Ovary (tissue), 3 donors: Measurements from ENCODE around the gene DUOX1.

Experiments used
- EP300 ChIP-seq: sonication (generic); formaldehyde crosslinking; IDR thresholded peaks from one replicate; pipeline ENCODE4 v1.6.1; 2017; ENCODE audit warnings: antibody characterized with exemption
- POLR2A ChIP-seq: fragments of 450-650 bp; IDR thresholded peaks from one replicate; pipeline ENCODE4 v1.6.1; 2017; ENCODE audit warnings: antibody characterized with exemption, mild to moderate bottlenecking, moderate library complexity
- TF ChIP-seq, protein P1 (sequence below), 3 donors: fragments of 450-650 bp in 2 of 3; fragments of 200-600 bp in 1 of 3; IDR thresholded peaks; one replicate each; pipeline versions ENCODE4 v1.5.1 to v1.8.0; 2016 to 2022; ENCODE audit warnings: antibody characterized with exemption in 3 of 3, mild to moderate bottlenecking in 1 of 3
- donor health status: DM: no; HTN: no; CAD: no.

DNA sequence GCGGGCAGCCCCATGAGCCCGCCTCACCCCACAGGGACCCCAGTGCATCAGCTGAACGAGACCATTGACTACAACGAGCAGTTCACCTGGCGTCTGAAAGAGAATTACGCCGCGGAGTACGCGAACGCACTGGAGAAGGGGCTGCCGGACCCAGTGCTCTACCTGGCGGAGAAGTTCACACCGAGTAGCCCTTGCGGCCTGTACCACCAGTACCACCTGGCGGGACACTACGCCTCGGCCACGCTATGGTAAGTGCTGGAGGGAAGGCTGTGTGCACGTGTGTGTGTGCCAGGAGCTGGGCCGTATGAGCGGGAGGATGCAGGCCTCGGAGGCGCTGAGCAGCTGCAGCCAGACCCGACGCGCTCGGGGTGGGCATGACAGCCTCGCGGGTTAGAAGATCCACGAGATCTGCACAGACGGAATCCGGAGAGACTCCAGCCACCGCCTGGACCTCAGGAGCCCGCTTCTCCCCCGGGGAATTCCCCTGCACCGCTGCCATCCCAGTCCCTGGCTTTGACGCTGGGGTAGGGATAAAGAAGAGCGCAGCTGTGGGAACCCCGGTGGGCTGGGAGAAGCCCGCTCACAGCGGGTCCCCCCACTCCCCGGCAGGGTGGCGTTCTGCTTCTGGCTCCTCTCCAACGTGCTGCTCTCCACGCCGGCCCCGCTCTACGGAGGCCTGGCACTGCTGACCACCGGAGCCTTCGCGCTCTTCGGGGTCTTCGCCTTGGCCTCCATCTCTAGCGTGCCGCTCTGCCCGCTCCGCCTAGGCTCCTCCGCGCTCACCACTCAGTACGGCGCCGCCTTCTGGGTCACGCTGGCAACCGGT, 13.1 kb upstream of the DUOX1 start:
- TF ChIP-seq, protein P1, sequence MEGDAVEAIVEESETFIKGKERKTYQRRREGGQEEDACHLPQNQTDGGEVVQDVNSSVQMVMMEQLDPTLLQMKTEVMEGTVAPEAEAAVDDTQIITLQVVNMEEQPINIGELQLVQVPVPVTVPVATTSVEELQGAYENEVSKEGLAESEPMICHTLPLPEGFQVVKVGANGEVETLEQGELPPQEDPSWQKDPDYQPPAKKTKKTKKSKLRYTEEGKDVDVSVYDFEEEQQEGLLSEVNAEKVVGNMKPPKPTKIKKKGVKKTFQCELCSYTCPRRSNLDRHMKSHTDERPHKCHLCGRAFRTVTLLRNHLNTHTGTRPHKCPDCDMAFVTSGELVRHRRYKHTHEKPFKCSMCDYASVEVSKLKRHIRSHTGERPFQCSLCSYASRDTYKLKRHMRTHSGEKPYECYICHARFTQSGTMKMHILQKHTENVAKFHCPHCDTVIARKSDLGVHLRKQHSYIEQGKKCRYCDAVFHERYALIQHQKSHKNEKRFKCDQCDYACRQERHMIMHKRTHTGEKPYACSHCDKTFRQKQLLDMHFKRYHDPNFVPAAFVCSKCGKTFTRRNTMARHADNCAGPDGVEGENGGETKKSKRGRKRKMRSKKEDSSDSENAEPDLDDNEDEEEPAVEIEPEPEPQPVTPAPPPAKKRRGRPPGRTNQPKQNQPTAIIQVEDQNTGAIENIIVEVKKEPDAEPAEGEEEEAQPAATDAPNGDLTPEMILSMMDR (IDR thresholded peaks at IDR 0.05) = no peak
- TF ChIP-seq POLR2A (no peak), EP300 (no peak)
